GM12873 (cell line): ENCODE results near the gene TMCO1.

Experiments used
- TF ChIP-seq, protein P1 (sequence below): IDR thresholded peaks from 2 replicates; pipeline ENCODE4 v1.5.1; 2012; ENCODE audit warnings: low read depth, mild to moderate bottlenecking, moderate library complexity, low read length, control low read depth; ENCODE audit not compliant: insufficient read depth; ENCODE audit errors: missing control alignments

Gene TMCO1

DNA sequence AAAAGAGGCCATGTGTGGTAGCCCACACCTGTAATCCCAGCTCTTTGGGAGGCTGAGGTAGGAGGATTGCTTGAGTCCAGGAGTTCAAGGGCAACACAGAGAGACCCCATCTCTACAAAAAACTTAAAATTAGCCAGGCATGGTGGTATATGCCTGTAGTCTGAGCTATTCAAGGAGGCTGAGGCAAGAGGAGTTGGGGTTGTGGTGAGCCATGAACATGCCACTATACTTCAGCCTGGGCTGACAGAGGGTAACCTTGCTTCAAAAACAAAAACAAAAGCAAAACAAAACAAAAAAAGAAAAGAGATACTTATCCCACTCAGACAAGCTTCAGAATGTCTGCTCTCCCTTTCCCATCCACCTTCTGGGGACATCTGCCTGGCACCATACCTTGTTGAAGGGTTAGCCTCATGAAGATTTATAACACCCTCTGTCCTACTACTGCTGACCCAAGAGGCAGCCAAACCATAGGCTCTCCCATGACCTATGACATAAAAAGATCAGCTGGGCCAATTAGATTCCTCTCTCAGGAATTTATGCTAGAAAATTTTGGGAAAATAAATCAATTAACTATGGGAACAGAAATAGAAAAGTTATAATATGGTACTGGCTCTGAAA, 13.2 kb downstream of the TMCO1 start:
- TF ChIP-seq, protein P1, sequence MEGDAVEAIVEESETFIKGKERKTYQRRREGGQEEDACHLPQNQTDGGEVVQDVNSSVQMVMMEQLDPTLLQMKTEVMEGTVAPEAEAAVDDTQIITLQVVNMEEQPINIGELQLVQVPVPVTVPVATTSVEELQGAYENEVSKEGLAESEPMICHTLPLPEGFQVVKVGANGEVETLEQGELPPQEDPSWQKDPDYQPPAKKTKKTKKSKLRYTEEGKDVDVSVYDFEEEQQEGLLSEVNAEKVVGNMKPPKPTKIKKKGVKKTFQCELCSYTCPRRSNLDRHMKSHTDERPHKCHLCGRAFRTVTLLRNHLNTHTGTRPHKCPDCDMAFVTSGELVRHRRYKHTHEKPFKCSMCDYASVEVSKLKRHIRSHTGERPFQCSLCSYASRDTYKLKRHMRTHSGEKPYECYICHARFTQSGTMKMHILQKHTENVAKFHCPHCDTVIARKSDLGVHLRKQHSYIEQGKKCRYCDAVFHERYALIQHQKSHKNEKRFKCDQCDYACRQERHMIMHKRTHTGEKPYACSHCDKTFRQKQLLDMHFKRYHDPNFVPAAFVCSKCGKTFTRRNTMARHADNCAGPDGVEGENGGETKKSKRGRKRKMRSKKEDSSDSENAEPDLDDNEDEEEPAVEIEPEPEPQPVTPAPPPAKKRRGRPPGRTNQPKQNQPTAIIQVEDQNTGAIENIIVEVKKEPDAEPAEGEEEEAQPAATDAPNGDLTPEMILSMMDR = no peak

DNA sequence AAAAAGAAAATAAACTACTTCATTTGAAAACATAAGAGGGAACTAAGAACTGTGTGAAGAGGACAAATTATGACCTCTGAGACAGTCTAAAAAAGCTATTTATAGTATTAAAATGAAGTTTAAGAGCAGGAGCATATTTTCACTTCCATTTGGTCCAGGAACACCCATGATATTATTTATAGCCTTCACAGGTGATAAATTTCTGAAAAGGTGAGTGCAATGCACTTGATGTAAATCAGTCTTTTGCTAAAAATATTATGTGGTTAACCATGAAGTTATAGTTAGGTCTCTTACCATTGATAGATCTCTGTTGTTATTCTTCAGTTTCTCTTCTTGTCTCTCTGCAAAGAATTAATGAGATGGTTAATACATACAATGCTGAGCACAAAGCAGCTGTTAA, 14.7 kb downstream of the TMCO1 start:
- TF ChIP-seq, protein P1 = no peak

DNA sequence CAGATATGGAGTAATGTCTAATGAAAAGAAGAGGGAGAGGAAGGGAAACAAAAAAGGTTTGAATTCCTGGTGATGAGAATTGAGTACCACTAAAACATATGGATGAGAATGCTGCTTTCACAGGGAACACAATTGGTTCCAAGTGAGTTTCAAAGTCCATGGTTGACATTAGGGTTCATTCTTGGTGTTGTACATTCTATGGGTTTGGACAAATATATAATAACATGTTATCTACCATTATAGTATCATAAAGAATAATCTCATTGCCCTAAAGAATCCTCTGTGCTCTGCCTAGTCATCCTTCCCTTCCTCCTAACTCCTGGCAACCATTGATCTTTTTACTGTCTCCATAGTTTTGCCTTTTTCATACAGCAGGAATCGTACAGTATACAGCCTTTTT, 20.1 kb downstream of the TMCO1 start:
- TF ChIP-seq, protein P1 = no peak

DNA sequence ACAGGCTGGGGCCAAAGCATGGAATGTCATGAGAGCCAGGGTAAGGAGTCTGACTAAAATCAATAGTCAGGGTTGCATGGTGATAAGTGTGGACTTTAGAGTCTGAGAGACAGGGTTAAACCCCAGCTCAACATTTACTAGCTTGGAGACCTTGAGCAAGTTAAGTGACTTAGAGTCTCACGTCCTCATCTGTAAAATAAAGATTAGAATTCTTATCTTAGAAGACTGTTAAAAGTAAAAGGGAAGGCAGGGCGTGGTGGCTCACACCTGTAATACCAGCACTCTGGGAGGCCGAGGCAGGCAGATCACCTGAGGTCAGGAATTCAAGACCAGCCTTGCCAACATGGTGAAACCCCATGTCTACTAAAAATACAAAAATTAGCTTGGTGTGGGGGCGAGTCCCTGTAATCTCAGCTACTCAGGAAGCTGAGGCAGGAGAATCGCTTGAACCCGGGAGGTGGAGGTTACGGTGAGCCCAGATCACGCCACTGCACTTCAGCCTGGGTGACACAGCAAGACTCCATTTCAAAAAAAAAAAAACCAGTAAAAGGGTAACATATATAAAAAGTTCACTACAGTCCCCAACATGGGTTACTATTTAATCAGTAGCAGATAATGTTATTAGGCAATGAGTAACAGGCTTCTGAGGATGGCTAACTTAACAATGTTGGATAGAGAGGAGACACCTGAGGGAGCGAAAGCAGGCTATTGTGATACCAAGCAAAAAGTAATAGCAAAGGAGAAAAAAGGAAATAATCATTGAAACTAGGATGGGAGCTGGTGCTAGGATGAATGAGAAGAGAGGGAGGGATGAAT, 20.8 kb downstream of the TMCO1 start:
- TF ChIP-seq, protein P1 = no peak

DNA sequence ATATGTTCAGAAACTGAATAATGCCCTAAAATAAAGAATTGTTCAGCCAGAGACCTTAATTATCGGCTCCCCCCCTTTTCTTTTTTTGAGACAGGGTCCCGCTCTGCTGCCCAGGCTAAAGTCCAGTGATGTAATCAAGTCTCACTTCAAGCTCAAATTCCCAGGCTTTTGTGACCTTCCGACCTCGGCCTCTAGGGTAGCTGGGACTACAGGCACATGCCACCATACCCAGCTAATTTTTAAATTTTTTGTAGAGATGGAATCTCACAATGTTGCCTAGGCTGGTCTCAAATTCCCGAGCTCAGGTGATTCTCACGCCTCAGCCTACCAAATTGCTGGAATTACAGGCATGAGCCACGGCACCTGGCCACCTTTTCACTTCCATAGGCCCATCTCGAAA, 26.5 kb downstream of the TMCO1 start:
- TF ChIP-seq, protein P1 = no peak

DNA sequence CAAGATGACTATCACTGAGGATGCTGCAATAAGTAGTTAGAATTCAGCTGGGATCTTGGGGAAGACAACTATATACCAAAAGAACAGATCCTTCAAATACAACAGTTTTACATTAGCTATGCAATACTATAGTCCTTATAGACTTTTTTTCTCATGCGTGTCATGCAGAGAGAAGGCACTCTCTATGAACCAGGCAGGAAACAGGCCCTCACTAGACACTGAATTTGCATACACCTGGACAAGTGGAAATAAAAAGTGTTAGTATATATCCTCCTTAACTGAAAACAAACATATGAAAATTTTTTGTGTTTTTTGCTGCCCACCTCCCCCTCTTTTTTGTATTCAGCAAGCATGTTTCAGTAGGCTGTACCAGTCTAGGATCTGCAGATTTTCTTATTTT, 29.9 kb downstream of the TMCO1 start:
- TF ChIP-seq, protein P1 = no peak

DNA sequence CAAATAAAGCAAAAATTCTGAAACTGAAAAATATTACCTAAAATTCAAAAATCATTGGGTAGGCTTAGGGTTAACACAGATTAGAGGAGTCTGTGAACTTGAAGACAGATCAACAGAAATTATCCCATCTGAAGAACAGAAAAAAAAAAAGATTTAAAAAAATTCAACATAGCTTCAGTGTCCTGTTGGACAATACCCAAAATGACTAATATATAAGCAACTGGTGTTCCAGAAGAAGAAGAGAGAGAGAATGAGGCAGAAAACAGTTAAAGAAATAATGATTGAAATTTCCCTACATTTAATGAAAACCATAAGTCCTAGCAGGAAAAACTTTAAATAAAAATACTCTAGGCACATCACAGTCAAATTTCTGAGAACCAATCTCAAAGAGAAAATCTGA, 31.5 kb downstream of the TMCO1 start:
- TF ChIP-seq, protein P1 = no peak
